Neuronal stem cell (in vitro differentiated cells): Measurements from ENCODE around the gene IGF1R.

Source experiments
- DNase-seq: peaks from one replicate; pipeline ENCODE4 v3.0.0-alpha.2; 2013; ENCODE audit warnings: low spot score
- H2AFZ ChIP-seq: one replicate; pipeline ENCODE4 v1.6.1; 2013; ENCODE audit warnings: mild to moderate bottlenecking, low read length, inconsistent platforms
- H2AK5ac ChIP-seq: 2 replicates; pipeline ENCODE4 v1.6.1; 2013; ENCODE audit warnings: low read depth, mild to moderate bottlenecking, inconsistent platforms, low read length, moderate library complexity, mixed read lengths
- H2BK120ac ChIP-seq: 2 replicates; pipeline ENCODE4 v1.6.1; 2013; ENCODE audit warnings: low read depth, mild to moderate bottlenecking, inconsistent platforms, low read length, moderate library complexity, mixed read lengths
- H2BK12ac ChIP-seq: one replicate; pipeline ENCODE4 v1.6.1; 2013; ENCODE audit warnings: low read length, inconsistent platforms
- H2BK15ac ChIP-seq: 2 replicates; pipeline ENCODE4 v1.6.1; 2013; ENCODE audit warnings: mild to moderate bottlenecking, low read length, inconsistent platforms, mixed read lengths
- H2BK5ac ChIP-seq: one replicate; pipeline ENCODE4 v1.6.1; 2013; ENCODE audit warnings: inconsistent platforms, mild to moderate bottlenecking, low read length, moderate library complexity
- H3K14ac ChIP-seq: one replicate; pipeline ENCODE4 v1.6.1; 2013; ENCODE audit warnings: low read length, inconsistent platforms
- H3K18ac ChIP-seq: 2 replicates; pipeline ENCODE4 v1.6.1; 2013; ENCODE audit warnings: low read length, inconsistent platforms
- H3K23ac ChIP-seq: 2 replicates; pipeline ENCODE4 v1.6.1; 2013; ENCODE audit warnings: low read depth, mild to moderate bottlenecking, mixed read lengths, low read length, inconsistent platforms; ENCODE audit not compliant: poor library complexity
- H3K27ac ChIP-seq: replicated peaks from 3 replicates; pipeline ENCODE4 v1.5.1; 2013; ENCODE audit warnings: low read length, inconsistent platforms
- H3K27me3 ChIP-seq, 3 experiments: 2 replicates each; pipeline ENCODE4 v1.6.1; 2013; ENCODE audit warnings: low read length in 3 of 3, mild to moderate bottlenecking in 2 of 3, inconsistent platforms in 1 of 3, low read depth in 1 of 3, mixed read lengths in 1 of 3, moderate library complexity in 1 of 3; ENCODE audit not compliant: control insufficient read depth in 3 of 3, insufficient read depth in 3 of 3
- H3K36me3 ChIP-seq, 2 donors: replicated peaks in 1 of 2; 2 replicates each; pipeline ENCODE4 v1.6.1; 2013; ENCODE audit warnings: low read length in 2 of 2; ENCODE audit not compliant: control insufficient read depth in 2 of 2, insufficient read depth in 2 of 2
- H3K4ac ChIP-seq: 2 replicates; pipeline ENCODE4 v1.6.1; 2013; ENCODE audit warnings: inconsistent platforms, mild to moderate bottlenecking, low read length, moderate library complexity
- H3K4me1 ChIP-seq, 2 donors: 1 replicate in 1 of 2; 2 replicates in 1 of 2; pipeline ENCODE4 v1.6.1; 2013; ENCODE audit warnings: low read length in 2 of 2, low read depth in 1 of 2; ENCODE audit not compliant: control insufficient read depth in 2 of 2, insufficient read depth in 1 of 2
- H3K4me2 ChIP-seq: one replicate; pipeline ENCODE4 v1.6.1; 2013; ENCODE audit warnings: mild to moderate bottlenecking, low read length, inconsistent platforms; ENCODE audit not compliant: insufficient read depth, poor library complexity, severe bottlenecking
- H3K4me3 ChIP-seq, 2 donors: 2 replicates each; pipeline ENCODE4 v1.5.1; 2013; ENCODE audit warnings: low read length in 2 of 2, mild to moderate bottlenecking in 2 of 2, inconsistent platforms in 1 of 2, moderate library complexity in 1 of 2
- H3K79me1 ChIP-seq: one replicate; pipeline ENCODE4 v1.6.1; 2013; ENCODE audit warnings: low read depth, mild to moderate bottlenecking, inconsistent platforms, low read length, moderate library complexity
- H3K9ac ChIP-seq: one replicate; pipeline ENCODE4 v1.6.1; 2013; ENCODE audit warnings: mild to moderate bottlenecking, low read depth, low read length, inconsistent platforms; ENCODE audit not compliant: poor library complexity
- H3K9me3 ChIP-seq, 2 donors: replicated peaks in 1 of 2; 2 replicates each; pipeline versions ENCODE3 to v1.6.1; 2013; ENCODE audit warnings: low read length in 2 of 2, mild to moderate bottlenecking in 2 of 2, inconsistent platforms in 1 of 2, low read depth in 1 of 2, mixed read lengths in 1 of 2, moderate library complexity in 1 of 2; ENCODE audit not compliant: control insufficient read depth in 2 of 2, insufficient read depth in 1 of 2
- H4K8ac ChIP-seq: one replicate; pipeline ENCODE4 v1.6.1; 2013; ENCODE audit warnings: low read depth, mild to moderate bottlenecking, inconsistent platforms, low read length, moderate library complexity
- H4K91ac ChIP-seq: one replicate; pipeline ENCODE4 v1.6.1; 2013; ENCODE audit warnings: low read length, low read depth, mild to moderate bottlenecking, inconsistent platforms; ENCODE audit not compliant: poor library complexity
- WGBS, 2 donors: extraction: QIAGEN DNeasy Blood & Tissue Kit; methylation state at CpG; one replicate each; pipeline ENCODE4 v1.1.7; 2013; ENCODE audit warnings: missing lambda C conversion rate in 2 of 2, mixed read lengths in 1 of 2; ENCODE audit not compliant: insufficient read length in 2 of 2, insufficient replicate concordance in 1 of 2; ENCODE audit errors: extremely low coverage in 2 of 2; 5-methylcytosine and 5-hydroxymethylcytosine counted together

The IGF1R gene

GRCh38 chr15:98958918-98959639, 310.7 kb downstream of the IGF1R start:
- Histone ChIP-seq H2BK12ac (no peak overlapping the region), H2BK15ac (no peak overlapping the region), H3K23ac (no peak overlapping the region), H3K27me3 (no peaks in the 10 kb centered on the region), H2AK5ac (no peak overlapping the region), H2BK120ac (no peak overlapping the region), H3K4ac (no peak overlapping the region), H4K91ac (no peak overlapping the region), H3K18ac (no peak overlapping the region), H3K79me1 (peaks cover 2% of the 10 kb centered on the region), H3K9ac (no peak overlapping the region), H3K14ac (no peak overlapping the region), H4K8ac (no peak overlapping the region), H2AFZ (no peak overlapping the region), H3K4me3 (no peak overlapping the region), H3K9me3 (peaks cover 17 to 33% of the 10 kb centered on the region in 2 donors), H3K4me2 (no peak overlapping the region), H3K4me1 (no peaks in the 10 kb centered on the region), H3K36me3 (peaks cover 42 to 97% of the 10 kb centered on the region in 2 donors), H2BK5ac (no peak overlapping the region), H3K27ac (no peak overlapping the region)
- WGBS, 2 donors, result no CpG with 5 or more reads among the region's 22 CpGs
- DNase-seq, result no peak

- H3K18ac ChIP-seq, result no peak overlapping the region
- H3K9me3 ChIP-seq, result peaks cover 17 to 33% of the 10 kb centered on the region in 2 donors
- H3K14ac ChIP-seq, result no peak overlapping the region
- no peak overlapping the region for H2AFZ ChIP-seq
- no peak overlapping the region for H3K23ac ChIP-seq
- WGBS, 2 donors, result no CpG with 5 or more reads among the region's 3 CpGs
- H3K27me3 ChIP-seq, result no peaks in the 10 kb centered on the region
- no peak overlapping the region for H4K91ac ChIP-seq
- no peak for DNase-seq
- no peak overlapping the region for H4K8ac ChIP-seq
- H2BK12ac ChIP-seq, result no peak overlapping the region
- no peak overlapping the region for H2BK120ac ChIP-seq
- H3K36me3 ChIP-seq, result peaks cover 40 to 96% of the 10 kb centered on the region in 2 donors
- H3K27ac ChIP-seq, result no peak overlapping the region
- no peak overlapping the region for H2AK5ac ChIP-seq
- H3K4ac ChIP-seq, result no peak overlapping the region
- H2BK15ac ChIP-seq, result no peak overlapping the region
- no peak overlapping the region for H3K4me3 ChIP-seq
- H2BK5ac ChIP-seq, result no peak overlapping the region
- peaks cover 2% of the 10 kb centered on the region for H3K79me1 ChIP-seq
- H3K4me1 ChIP-seq, result no peaks in the 10 kb centered on the region
- H3K9ac ChIP-seq, result no peak overlapping the region
- no peak overlapping the region for H3K4me2 ChIP-seq
Measured at GRCh38 chr15:98959640-98960007, 311.3 kb downstream of the IGF1R start.

GRCh38 chr15:98960555-98961050, 312.3 kb downstream of the IGF1R start:
- H3K36me3 ChIP-seq, result peaks cover 40 to 90% of the 10 kb centered on the region in 2 donors

GRCh38 chr15:98963444-98963843, 315.1 kb downstream of the IGF1R start:
- no CpG with 5 or more reads among the region's 8 CpGs for WGBS, 2 donors
- Histone ChIP-seq H3K4ac (no peak overlapping the region), H2AFZ (no peak overlapping the region), H2AK5ac (no peak overlapping the region), H3K14ac (no peak overlapping the region), H3K4me3 (peak overlapping the region in 1 of 2 donors; percentile 44), H3K27me3 (no peaks in the 10 kb centered on the region), H2BK15ac (no peak overlapping the region), H3K4me1 (no peaks in the 10 kb centered on the region), H3K9ac (no peak overlapping the region), H3K9me3 (peaks cover 17 to 33% of the 10 kb centered on the region in 2 donors), H2BK120ac (no peak overlapping the region), H4K91ac (no peak overlapping the region), H2BK5ac (no peak overlapping the region), H3K27ac (no peak overlapping the region), H3K36me3 (peaks cover 32 to 62% of the 10 kb centered on the region in 2 donors), H4K8ac (no peak overlapping the region), H3K79me1 (peaks cover 2% of the 10 kb centered on the region), H3K18ac (no peak overlapping the region), H3K23ac (no peak overlapping the region), H3K4me2 (no peak overlapping the region), H2BK12ac (no peak overlapping the region)
- DNase-seq, result no peak

More at GRCh38 chr15:98960555-98961050, 312.3 kb downstream of the IGF1R start:
- H2BK12ac ChIP-seq, result no peak overlapping the region
- no peak overlapping the region for H2BK120ac ChIP-seq
- no peak overlapping the region for H2BK5ac ChIP-seq
- no peak for DNase-seq
- H2BK15ac ChIP-seq, result no peak overlapping the region
- H3K14ac ChIP-seq, result peak overlapping the region; percentile 23
- no peak overlapping the region for H3K4ac ChIP-seq
- no peak overlapping the region for H4K8ac ChIP-seq
- H3K27ac ChIP-seq, result no peak overlapping the region
- no peak overlapping the region for H4K91ac ChIP-seq
- no peak overlapping the region for H2AK5ac ChIP-seq
- H3K18ac ChIP-seq, result peak overlapping the region; percentile 8
- peak overlapping the region; percentile 37 for H3K23ac ChIP-seq
- H3K9me3 ChIP-seq, result peaks cover 17 to 33% of the 10 kb centered on the region in 2 donors
- no peaks in the 10 kb centered on the region for H3K4me1 ChIP-seq
- WGBS, 2 donors, result no CpG with 5 or more reads among the region's 21 CpGs
- H3K4me3 ChIP-seq, result no peak overlapping the region
- no peak overlapping the region for H3K4me2 ChIP-seq
- H3K9ac ChIP-seq, result no peak overlapping the region
- H3K79me1 ChIP-seq, result peaks cover 2% of the 10 kb centered on the region
- no peak overlapping the region for H2AFZ ChIP-seq
- no peaks in the 10 kb centered on the region for H3K27me3 ChIP-seq
